ENCODE measurements around the gene LMLN.
"Not testable (repeated sequence)": the region's sequence is repeated elsewhere in the genome, so short reads cannot be mapped to it uniquely, and the experiment has no call there.

LMLN gene

GRCh38 chr3:198067416-198067815 lies 107.4 kb downstream of the LMLN start:
- H3K27ac Mint-ChIP-seq, result no peak overlapping the region
- peaks cover 3% of the 10 kb centered on the region for H3K27me3 Mint-ChIP-seq
- H3K4me3 Mint-ChIP-seq, result no peak overlapping the region
- peaks cover 7% of the 10 kb centered on the region for H3K36me3 Mint-ChIP-seq
- H3K4me1 Mint-ChIP-seq (ENCODE audit: low read depth), result peaks cover 17% of the 10 kb centered on the region
- H3K9me3 Mint-ChIP-seq (ENCODE audit: low read depth), result no peaks in the 10 kb centered on the region

DNA sequence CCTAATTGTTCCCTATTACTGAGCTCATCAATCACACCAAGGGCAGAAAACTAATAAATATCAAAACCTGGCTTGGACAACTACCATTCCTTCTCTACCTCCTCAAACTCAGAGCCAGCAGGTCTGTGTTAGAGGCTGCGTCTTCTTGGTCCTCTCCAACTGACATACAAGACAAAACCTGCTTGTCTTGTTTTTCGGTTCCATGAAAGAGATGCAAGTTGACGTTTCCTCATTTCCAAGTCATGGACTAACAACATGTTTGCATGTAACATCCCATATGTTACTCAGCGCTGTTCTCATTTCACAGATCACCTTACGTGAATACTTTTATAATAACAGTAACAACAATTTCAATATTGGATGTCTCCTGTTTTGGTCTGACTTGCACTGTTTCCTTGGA lies 110.9 kb downstream of the LMLN start:
- Mint-ChIP-seq H3K36me3 (peaks cover 7% of the 10 kb centered on the region), H3K9me3 (ENCODE audit: low read depth) (no peaks in the 10 kb centered on the region), H3K4me1 (ENCODE audit: low read depth) (peaks cover 23% of the 10 kb centered on the region), H3K4me3 (peak overlapping the region; percentile 70), H3K27ac (peak overlapping the region; percentile 95), H3K27me3 (no peaks in the 10 kb centered on the region)

DNA sequence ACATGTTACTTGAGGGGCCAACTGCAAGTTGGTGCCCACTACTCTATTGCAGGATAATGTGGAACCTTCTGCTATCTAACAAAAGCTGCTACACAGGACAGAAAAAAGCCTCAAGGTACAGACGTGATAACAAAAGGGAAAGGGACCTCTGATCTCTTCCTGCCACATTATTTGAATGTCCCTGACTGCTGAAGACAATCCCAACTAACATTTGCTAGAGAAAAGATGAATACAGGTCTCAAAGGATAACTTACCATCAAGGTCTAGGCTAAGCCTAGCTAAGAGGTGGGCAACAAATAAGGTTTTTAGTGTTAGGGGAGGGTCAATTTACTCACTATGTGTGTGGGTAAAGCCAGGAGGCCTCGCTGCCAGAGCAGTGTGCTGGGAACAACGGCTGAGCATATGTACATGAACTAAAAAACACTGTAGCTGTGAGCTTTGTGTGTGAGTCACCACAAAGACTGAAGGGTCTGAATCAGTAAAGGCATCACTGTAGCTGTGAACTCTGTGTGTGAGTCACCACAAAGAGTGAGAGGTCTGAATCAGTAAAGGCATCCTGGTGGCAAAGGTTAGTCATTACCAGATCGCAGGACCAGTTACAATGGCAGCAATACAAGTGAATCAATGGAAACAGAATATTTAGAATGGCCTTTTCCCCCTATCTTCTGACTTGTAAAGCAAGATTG lies 111.7 kb downstream of the LMLN start:
- H3K4me3 Mint-ChIP-seq, result peak overlapping the region; percentile 70
- no peaks in the 10 kb centered on the region for H3K27me3 Mint-ChIP-seq
- H3K36me3 Mint-ChIP-seq, result peaks cover 9% of the 10 kb centered on the region
- no peaks in the 10 kb centered on the region for H3K9me3 Mint-ChIP-seq (ENCODE audit: low read depth)
- H3K27ac Mint-ChIP-seq, result peak overlapping the region; percentile 95
- H3K4me1 Mint-ChIP-seq (ENCODE audit: low read depth), result peaks cover 26% of the 10 kb centered on the region

GRCh38 chr3:198076722-198077308 lies 116.8 kb downstream of the LMLN start:
- no peak overlapping the region for H3K27ac Mint-ChIP-seq
- peaks cover 1% of the 10 kb centered on the region for H3K27me3 Mint-ChIP-seq
- no peak overlapping the region for H3K4me3 Mint-ChIP-seq
- peaks cover 24% of the 10 kb centered on the region for H3K4me1 Mint-ChIP-seq (ENCODE audit: low read depth)
- peaks cover 7% of the 10 kb centered on the region for H3K36me3 Mint-ChIP-seq
- no peaks in the 10 kb centered on the region for H3K9me3 Mint-ChIP-seq (ENCODE audit: low read depth)

DNA sequence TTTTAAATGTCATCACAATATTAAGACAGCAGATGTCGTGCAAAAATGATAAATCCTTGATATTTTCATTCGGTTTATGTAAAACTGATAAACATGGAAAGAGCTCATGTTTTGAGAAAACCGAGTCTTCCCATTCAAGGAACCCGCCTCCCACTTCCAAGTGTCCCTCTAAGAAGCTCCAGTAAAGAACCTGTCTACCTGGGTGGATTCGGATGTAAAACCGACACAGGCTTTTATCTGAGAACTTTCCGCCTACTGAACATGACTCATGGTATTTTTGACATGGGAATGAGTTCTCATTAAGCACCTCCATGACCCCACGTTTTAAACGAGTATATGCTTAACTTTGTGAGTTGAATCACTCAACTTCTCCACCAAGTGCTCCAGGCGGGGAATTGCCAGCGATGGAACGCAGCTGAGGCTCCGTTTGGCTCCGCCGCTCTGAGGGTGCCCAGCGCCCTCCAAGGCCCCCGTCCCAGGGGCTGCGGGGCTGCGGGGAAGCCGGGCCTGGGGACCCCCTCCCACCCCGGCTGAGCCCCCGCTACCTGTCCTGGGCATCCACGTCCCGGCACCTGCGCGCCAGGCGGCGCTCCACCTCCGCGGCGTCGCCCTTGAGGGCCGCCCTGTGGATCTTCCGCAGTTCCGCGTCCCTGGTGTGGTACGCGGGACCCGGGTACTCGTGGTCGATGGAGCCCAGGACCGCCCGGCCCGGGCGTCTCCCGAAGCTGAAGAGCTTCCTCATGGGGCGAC lies 119.9 kb downstream of the LMLN start:
- Mint-ChIP-seq H3K9me3 (ENCODE audit: low read depth) (peaks cover 5% of the 10 kb centered on the region), H3K27ac (peak overlapping the region; percentile 88), H3K27me3 (peaks cover 17% of the 10 kb centered on the region), H3K4me1 (ENCODE audit: low read depth) (peaks cover 12% of the 10 kb centered on the region), H3K4me3 (peak overlapping the region; percentile 86), H3K36me3 (peaks cover 4% of the 10 kb centered on the region)

GRCh38 chr3:198080521-198081384 lies 120.7 kb downstream of the LMLN start:
- peaks cover 19% of the 10 kb centered on the region for H3K27me3 Mint-ChIP-seq
- H3K36me3 Mint-ChIP-seq, result peaks cover 3% of the 10 kb centered on the region
- peaks cover 5% of the 10 kb centered on the region for H3K9me3 Mint-ChIP-seq (ENCODE audit: low read depth)
- H3K4me3 Mint-ChIP-seq, result peak overlapping the region; percentile 84
- peaks cover 12% of the 10 kb centered on the region for H3K4me1 Mint-ChIP-seq (ENCODE audit: low read depth)
- H3K27ac Mint-ChIP-seq, result peak overlapping the region; percentile 88

DNA sequence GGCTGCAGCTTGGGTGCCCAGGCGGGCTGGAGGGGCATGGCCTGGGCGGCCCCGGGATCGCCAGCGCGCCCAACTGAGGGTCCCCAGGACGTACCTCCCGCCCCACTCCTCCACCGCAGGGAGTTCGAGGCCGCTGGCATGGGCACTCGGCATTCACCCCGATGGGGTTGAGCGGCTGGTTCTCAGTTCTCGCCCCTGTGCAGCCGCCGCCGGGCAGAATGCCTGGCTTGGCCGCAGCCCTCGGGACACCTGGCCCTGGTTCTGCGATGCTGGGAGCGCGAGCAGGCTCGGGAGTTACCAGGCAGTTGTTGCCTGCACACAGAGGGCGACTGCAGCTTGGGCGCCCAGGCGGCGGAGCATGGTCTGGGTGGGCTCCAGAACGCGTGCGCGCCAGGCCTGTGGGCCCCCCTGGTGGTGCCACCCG lies 121.4 kb downstream of the LMLN start:
- H3K4me1 Mint-ChIP-seq (ENCODE audit: low read depth), result peaks cover 10% of the 10 kb centered on the region
- H3K36me3 Mint-ChIP-seq, result peaks cover 3% of the 10 kb centered on the region
- H3K4me3 Mint-ChIP-seq, result no peak overlapping the region
- H3K27me3 Mint-ChIP-seq, result peaks cover 21% of the 10 kb centered on the region
- no peak overlapping the region for H3K27ac Mint-ChIP-seq
- peaks cover 5% of the 10 kb centered on the region for H3K9me3 Mint-ChIP-seq (ENCODE audit: low read depth)

DNA sequence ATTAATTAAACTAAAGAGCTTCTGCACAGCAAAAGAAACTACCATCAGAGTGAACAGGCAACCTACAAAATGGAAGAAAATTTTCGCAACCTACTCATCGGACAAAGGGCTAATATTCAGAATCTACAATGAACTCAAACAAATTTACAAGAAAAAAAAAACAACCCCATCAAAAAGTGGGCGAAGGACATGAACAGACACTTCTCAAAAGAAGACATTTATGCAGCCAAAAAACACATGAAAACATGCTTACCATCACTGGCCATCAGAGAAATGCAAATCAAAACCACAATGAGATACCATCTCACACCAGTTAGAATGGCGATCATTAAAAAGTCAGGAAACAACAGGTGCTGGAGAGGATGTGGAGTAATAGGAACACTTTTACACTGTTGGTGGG lies 122.2 kb downstream of the LMLN start:
- H3K27me3 Mint-ChIP-seq, result peaks cover 22% of the 10 kb centered on the region
- H3K9me3 Mint-ChIP-seq (ENCODE audit: low read depth); H3K4me1 Mint-ChIP-seq (ENCODE audit: low read depth); H3K27ac Mint-ChIP-seq; H3K36me3 Mint-ChIP-seq: not testable (repeated sequence)
- peak overlapping the region; percentile 67 for H3K4me3 Mint-ChIP-seq

DNA sequence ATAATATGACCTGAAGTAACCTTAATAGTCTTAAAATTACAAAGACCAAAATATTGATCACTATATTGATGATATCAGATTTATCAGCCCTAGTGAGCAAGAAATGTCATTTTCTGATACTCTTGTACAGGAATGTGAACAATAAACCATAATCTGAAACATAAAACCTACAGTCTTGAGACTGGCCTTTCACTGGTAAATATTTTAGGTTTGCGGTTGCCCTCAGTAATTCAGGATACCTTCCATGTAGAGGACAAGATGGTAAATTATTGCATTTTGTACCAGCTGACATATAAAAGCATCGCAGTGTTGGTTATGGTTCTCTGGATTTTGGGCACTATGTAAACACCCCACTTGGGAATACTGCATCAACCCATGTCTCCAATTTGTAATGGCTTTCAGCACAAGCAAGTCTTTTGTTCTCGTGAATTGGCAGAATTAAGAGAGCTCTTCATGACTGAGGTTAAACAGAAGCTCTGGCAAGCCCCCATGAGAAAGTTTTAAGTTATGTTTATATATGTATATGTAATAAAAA lies 128.5 kb downstream of the LMLN start:
- H3K9me3 Mint-ChIP-seq (ENCODE audit: low read depth), result peaks cover 5% of the 10 kb centered on the region
- no peak overlapping the region for H3K4me3 Mint-ChIP-seq
- H3K27ac Mint-ChIP-seq, result no peak overlapping the region
- peaks cover 30% of the 10 kb centered on the region for H3K27me3 Mint-ChIP-seq
- no peaks in the 10 kb centered on the region for H3K4me1 Mint-ChIP-seq (ENCODE audit: low read depth)
- H3K36me3 Mint-ChIP-seq, result no peaks in the 10 kb centered on the region

DNA sequence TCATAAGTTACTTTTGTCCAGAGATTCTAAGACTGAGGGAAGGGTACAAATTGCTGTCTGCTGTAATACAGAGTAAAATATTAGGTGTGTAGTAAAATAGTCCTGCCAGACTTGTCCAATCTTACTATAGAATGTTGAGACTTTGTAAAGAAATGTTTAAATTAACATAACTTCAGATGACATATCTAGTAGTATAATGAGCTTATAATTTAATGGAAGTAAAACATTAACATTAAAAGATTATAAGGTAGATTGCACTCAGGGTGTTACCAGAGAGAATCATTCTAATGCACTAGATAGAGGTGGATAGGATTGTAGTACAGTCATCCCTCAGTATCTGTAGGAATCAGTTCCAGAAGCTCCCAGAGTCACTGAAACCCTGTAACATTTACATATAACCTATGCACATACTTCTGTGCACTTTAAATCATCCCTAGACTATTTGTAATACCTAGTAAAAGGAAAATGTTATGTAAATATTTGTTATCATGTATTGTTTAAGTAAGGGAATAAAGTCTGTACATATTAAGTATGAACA lies 130.8 kb downstream of the LMLN start:
- Mint-ChIP-seq H3K4me1 (ENCODE audit: low read depth) (no peaks in the 10 kb centered on the region), H3K4me3 (no peak overlapping the region), H3K36me3 (no peaks in the 10 kb centered on the region), H3K27me3 (peaks cover 17% of the 10 kb centered on the region), H3K27ac (no peak overlapping the region), H3K9me3 (ENCODE audit: low read depth) (no peaks in the 10 kb centered on the region)

DNA sequence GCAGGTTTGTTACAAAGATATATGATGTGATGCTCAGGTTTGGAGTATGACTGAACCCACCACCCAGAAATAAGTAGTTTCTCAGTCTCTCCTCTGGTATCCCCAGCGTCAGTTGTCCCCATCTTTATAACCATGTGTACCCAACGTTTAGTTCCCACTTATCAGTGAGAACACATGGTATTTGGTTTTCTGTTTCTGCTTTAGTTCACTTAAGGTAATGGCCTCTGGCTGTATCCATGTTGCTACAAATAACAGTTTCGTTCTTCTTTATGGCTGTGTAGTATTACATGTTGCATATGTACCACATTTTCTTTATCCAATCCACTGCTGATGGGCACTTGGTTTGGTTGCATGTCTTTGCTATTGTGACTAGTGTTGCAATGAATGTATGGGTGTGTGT lies 132.3 kb downstream of the LMLN start:
- Mint-ChIP-seq H3K9me3 (ENCODE audit: low read depth) (peaks cover 7% of the 10 kb centered on the region), H3K27me3 (peaks cover 13% of the 10 kb centered on the region), H3K36me3 (peaks cover 3% of the 10 kb centered on the region), H3K27ac (no peak overlapping the region), H3K4me1 (ENCODE audit: low read depth) (no peaks in the 10 kb centered on the region), H3K4me3 (no peak overlapping the region)

DNA sequence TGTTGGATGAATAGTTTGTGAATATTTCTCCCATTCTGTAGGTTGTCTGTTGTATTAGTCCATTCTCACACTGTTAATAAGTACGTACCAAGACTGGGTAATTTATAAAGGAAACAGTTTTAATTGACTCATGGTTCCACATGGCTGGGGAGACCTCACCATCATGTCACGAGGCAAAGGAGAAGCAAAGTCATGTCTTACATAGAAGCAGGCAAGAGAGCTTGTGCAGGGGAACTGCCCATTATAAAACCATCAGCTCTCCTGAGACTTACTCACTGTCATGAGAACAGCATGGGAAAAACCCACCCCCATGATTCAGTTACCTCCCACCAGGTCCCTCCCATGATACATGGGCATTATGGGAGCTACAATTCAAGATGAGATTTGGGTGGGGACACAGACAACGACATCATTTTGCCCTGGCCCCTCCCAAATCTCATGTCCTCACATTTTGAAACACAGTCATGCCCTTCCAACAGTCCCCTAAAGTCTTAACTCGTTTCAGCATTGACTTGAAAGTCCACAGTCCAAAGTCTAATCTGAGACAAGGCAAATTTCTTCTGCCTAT lies 133.2 kb downstream of the LMLN start:
- Mint-ChIP-seq H3K9me3 (ENCODE audit: low read depth) (peaks cover 8% of the 10 kb centered on the region), H3K27ac (no peak overlapping the region), H3K4me3 (no peak overlapping the region), H3K36me3 (peaks cover 5% of the 10 kb centered on the region), H3K4me1 (ENCODE audit: low read depth) (no peaks in the 10 kb centered on the region), H3K27me3 (peaks cover 6% of the 10 kb centered on the region)
